GM10266 (cell line): ENCODE data around the gene ATP8A1.

Source experiments
- DNase-seq: peaks from one replicate; pipeline ENCODE4 v3.0.0; 2012; ENCODE audit errors: extremely low spot score
- TF ChIP-seq, protein P1 (sequence below): IDR thresholded peaks from 2 replicates; pipeline ENCODE4 v1.5.1; 2012; ENCODE audit warnings: mild to moderate bottlenecking, low read depth; ENCODE audit not compliant: control insufficient read depth, insufficient read depth; ENCODE audit errors: missing control alignments

ATP8A1 gene

GRCh38 chr4:42624551-42624950 lies 32.4 kb downstream of the ATP8A1 start:
- TF ChIP-seq, protein P1, sequence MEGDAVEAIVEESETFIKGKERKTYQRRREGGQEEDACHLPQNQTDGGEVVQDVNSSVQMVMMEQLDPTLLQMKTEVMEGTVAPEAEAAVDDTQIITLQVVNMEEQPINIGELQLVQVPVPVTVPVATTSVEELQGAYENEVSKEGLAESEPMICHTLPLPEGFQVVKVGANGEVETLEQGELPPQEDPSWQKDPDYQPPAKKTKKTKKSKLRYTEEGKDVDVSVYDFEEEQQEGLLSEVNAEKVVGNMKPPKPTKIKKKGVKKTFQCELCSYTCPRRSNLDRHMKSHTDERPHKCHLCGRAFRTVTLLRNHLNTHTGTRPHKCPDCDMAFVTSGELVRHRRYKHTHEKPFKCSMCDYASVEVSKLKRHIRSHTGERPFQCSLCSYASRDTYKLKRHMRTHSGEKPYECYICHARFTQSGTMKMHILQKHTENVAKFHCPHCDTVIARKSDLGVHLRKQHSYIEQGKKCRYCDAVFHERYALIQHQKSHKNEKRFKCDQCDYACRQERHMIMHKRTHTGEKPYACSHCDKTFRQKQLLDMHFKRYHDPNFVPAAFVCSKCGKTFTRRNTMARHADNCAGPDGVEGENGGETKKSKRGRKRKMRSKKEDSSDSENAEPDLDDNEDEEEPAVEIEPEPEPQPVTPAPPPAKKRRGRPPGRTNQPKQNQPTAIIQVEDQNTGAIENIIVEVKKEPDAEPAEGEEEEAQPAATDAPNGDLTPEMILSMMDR, result no peak
- DNase-seq, result no peak

DNA sequence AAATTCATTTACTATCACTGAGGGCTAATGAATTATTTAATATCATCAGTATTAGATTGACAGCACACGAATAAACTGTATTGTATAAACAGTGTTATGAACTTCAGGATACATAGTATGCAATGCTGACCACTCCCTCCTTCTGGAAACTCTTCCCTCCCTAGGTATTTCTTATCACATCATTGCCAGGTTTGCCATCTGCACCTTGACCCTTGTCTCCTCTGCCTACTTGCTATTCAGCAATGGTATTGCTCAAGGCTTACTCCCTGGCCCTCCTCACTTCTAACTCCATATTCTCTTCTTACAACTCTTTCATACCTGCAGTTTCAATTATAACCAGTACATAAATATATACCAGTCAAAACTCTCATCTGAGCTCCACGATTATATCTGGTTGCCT lies 38.9 kb downstream of the ATP8A1 start:
- no peak for DNase-seq
- TF ChIP-seq, protein P1, result no peak

DNA sequence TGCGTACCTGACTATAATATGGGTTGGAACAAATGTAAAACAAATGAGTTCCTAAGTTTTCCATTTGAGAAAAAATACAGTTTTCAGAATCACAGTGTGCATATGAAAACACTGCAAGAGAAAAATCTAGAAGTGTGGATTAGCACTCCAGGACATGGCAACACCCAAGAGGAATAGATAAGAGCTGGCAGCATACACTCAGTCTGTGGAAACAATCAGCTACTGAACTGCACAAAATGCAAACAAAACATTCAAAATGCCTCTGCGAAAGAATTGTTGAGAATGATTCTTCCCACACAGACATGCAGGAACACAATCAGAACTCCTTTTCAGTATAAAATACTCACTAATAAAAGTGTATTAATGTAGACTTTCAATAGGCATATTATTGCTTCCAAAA lies 39.9 kb downstream of the ATP8A1 start:
- TF ChIP-seq, protein P1, result no peak
- DNase-seq, result no peak

GRCh38 chr4:42616572-42616971 lies 40.3 kb downstream of the ATP8A1 start:
- no peak for DNase-seq
- TF ChIP-seq, protein P1, result no peak

- TF ChIP-seq, protein P1, result no peak
- no peak for DNase-seq
Observed at GRCh38 chr4:42615131-42615763, 41.7 kb downstream of the ATP8A1 start.

GRCh38 chr4:42612898-42613297 lies 44.0 kb downstream of the ATP8A1 start:
- DNase-seq, result no peak
- TF ChIP-seq, protein P1, result no peak

- TF ChIP-seq, protein P1, result no peak
- no peak for DNase-seq
Observed at GRCh38 chr4:42610941-42611340, 46.0 kb downstream of the ATP8A1 start.
